Panc1 (cell line): ENCODE measurements around the gene PTCHD4. TPM values are rescaled to one million over a fixed set of nuclear protein-coding genes. Genes with fewer than 3 reads are reported as not detected.
"Not testable (repeated sequence)": the region's sequence is repeated elsewhere in the genome, so short reads cannot be mapped to it uniquely, and the experiment has no call there.

Experiments used
- ATAC-seq: fragments of 200-7000 bp; cut with Tn5 transposase; 2 replicates; pipeline ENCODE4 v1.9.1; 2020; ENCODE audit warnings: mild to moderate bottlenecking, moderate library complexity
- BruUV-seq: library from RNA; stranded (reverse); fragments of 400-500 nt; replicated peaks from 2 replicates; lab custom pipeline; 2021; lab: Mats Ljungman, UMichigan
- CTCF ChIA-PET: fragments of 300-600 bp; sonication (Branson Sonifier 250); formaldehyde crosslinking; loops from one replicate; lab custom pipeline; 2022; ENCODE audit warnings: antibody characterized with exemption; lab: Charles Lee
- POLR2A ChIA-PET: fragments of 300-600 bp; sonication (Branson Sonifier 250); formaldehyde crosslinking; loops from one replicate; lab custom pipeline; 2022; ENCODE audit warnings: antibody characterized with exemption; lab: Charles Lee
- DNase-seq: peaks from one replicate; pipeline ENCODE4 v3.0.0-alpha.2; 2010; ENCODE audit warnings: low read depth, low spot score
- H3K27ac ChIP-seq: 2 replicates; pipeline ENCODE4 v1.5.1; 2011; ENCODE audit warnings: mild to moderate bottlenecking, low read length, inconsistent platforms
- H3K27me3 ChIP-seq: fragments of 200-500 bp; sonication (Bioruptor generic); 2 replicates; pipeline ENCODE4 v1.6.0; 2014; ENCODE audit warnings: low read length, inconsistent platforms; ENCODE audit not compliant: control insufficient read depth, insufficient read depth
- H3K36me3 ChIP-seq: fragments of 200-500 bp; sonication (Bioruptor generic); 2 replicates; pipeline ENCODE4 v1.5.1; 2014; ENCODE audit warnings: inconsistent platforms, mild to moderate bottlenecking, low read length, moderate library complexity; ENCODE audit not compliant: control insufficient read depth, insufficient read depth
- H3K4me1 ChIP-seq: 2 replicates; pipeline ENCODE4 v1.5.1; 2011; ENCODE audit warnings: inconsistent platforms, mild to moderate bottlenecking, low read length, moderate library complexity; ENCODE audit not compliant: control insufficient read depth, insufficient read depth
- H3K4me3 ChIP-seq, 2 experiments: 2 replicates each; pipeline ENCODE4 v1.5.1; 2011 to 2012; ENCODE audit warnings: low read depth in 2 of 2, low read length in 2 of 2, mild to moderate bottlenecking in 2 of 2, inconsistent platforms in 1 of 2, moderate library complexity in 1 of 2
- H3K9me3 ChIP-seq: fragments of 200-500 bp; sonication (Bioruptor generic); 2 replicates; pipeline ENCODE4 v1.5.1; 2014; ENCODE audit warnings: low read depth, mild to moderate bottlenecking, inconsistent platforms, low read length, moderate library complexity; ENCODE audit not compliant: control insufficient read depth, insufficient read depth
- POLR2AphosphoS5 ChIP-seq: IDR thresholded peaks from 2 replicates; pipeline ENCODE4 v1.6.1; 2012; ENCODE audit warnings: mild to moderate bottlenecking, low read depth, low read length, moderate library complexity
- SIN3A ChIP-seq: IDR thresholded peaks from 2 replicates; pipeline ENCODE4 v1.6.1; 2012; ENCODE audit warnings: low read depth, mild to moderate bottlenecking, low read length, moderate library complexity, borderline replicate concordance; ENCODE audit not compliant: insufficient read depth
- TCF7L2 ChIP-seq: IDR thresholded peaks from 2 replicates; pipeline ENCODE4 v1.6.1; 2011; ENCODE audit warnings: mild to moderate bottlenecking, low read depth, low read length, inconsistent platforms
- in situ Hi-C: cut with HindIII; loops from 2 replicates; pipeline ENCODE4 v1.10.0; 2016; ENCODE audit warnings: low sequenced_read_pairs, low pct_unique_long_range_greater_than_20kb
- intact Hi-C: fragments of 100-400 bp; cut with micrococcal nuclease; formaldehyde crosslinking; loops from one replicate; pipeline ENCODE4 v1.10.0; 2022; ENCODE audit not compliant: unreplicated experiment
- total RNA-seq: library from RNA; stranded (reverse); gene quantifications from one replicate; pipeline ENCODE4 v1.2.1, GENCODE V29; 2021; ENCODE audit not compliant: unreplicated experiment
- TF ChIP-seq, protein P1 (sequence below): fragments of 450-650 bp; IDR thresholded peaks from 2 replicates; pipeline ENCODE4 v1.5.1; 2017; ENCODE audit warnings: mild to moderate bottlenecking
- TF ChIP-seq, protein P2 (sequence below), 2 experiments: IDR thresholded peaks; 2 replicates each; pipeline ENCODE4 v1.6.1; 2011 to 2012; ENCODE audit warnings: low read depth in 2 of 2, control low read depth in 1 of 2, low read length in 1 of 2, mild to moderate bottlenecking in 1 of 2, moderate library complexity in 1 of 2; ENCODE audit not compliant: insufficient read depth in 1 of 2

PTCHD4 gene
- total RNA-seq, 1 experiment from 2014 or later, result not detected

DNA sequence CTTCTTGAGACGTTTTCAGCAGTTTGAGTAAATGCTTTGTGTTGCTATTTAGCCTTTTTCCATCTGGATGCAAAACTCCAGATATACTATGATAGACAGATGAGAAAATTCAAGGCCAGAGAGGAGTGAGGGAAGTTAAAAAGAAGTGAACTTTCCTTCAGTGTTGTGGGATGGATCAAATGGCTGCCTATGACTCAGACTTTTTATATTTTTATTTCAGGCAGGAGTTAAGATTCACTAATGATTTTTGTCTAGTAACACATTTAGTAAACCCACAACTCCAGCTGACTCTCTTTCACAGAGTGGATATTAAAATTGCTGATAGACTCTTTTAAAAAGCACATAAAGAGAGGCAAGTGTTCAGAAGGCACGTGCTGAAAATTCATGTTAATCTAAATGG lies 23.2 kb upstream of the PTCHD4 start:
- no peaks in the 10 kb centered on the region for H3K27me3 ChIP-seq
- DNase-seq (no peak), ATAC-seq (no peak)
- in situ Hi-C loops, result no loop called here
- intact Hi-C loops, result no loop called here
- no peak overlapping the region for H3K27ac ChIP-seq
- POLR2A ChIA-PET, result no interaction called here
- no TSS peak for BruUV-seq
- H3K4me1 ChIP-seq, result no peaks in the 10 kb centered on the region
- H3K9me3 ChIP-seq, result no peaks in the 10 kb centered on the region
- no peaks in the 10 kb centered on the region for H3K36me3 ChIP-seq
- TF ChIP-seq, protein P1, sequence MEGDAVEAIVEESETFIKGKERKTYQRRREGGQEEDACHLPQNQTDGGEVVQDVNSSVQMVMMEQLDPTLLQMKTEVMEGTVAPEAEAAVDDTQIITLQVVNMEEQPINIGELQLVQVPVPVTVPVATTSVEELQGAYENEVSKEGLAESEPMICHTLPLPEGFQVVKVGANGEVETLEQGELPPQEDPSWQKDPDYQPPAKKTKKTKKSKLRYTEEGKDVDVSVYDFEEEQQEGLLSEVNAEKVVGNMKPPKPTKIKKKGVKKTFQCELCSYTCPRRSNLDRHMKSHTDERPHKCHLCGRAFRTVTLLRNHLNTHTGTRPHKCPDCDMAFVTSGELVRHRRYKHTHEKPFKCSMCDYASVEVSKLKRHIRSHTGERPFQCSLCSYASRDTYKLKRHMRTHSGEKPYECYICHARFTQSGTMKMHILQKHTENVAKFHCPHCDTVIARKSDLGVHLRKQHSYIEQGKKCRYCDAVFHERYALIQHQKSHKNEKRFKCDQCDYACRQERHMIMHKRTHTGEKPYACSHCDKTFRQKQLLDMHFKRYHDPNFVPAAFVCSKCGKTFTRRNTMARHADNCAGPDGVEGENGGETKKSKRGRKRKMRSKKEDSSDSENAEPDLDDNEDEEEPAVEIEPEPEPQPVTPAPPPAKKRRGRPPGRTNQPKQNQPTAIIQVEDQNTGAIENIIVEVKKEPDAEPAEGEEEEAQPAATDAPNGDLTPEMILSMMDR, result no peak
- no peak for TF ChIP-seq POLR2AphosphoS5
- no peak for TF ChIP-seq TCF7L2
- TF ChIP-seq, protein P2, sequence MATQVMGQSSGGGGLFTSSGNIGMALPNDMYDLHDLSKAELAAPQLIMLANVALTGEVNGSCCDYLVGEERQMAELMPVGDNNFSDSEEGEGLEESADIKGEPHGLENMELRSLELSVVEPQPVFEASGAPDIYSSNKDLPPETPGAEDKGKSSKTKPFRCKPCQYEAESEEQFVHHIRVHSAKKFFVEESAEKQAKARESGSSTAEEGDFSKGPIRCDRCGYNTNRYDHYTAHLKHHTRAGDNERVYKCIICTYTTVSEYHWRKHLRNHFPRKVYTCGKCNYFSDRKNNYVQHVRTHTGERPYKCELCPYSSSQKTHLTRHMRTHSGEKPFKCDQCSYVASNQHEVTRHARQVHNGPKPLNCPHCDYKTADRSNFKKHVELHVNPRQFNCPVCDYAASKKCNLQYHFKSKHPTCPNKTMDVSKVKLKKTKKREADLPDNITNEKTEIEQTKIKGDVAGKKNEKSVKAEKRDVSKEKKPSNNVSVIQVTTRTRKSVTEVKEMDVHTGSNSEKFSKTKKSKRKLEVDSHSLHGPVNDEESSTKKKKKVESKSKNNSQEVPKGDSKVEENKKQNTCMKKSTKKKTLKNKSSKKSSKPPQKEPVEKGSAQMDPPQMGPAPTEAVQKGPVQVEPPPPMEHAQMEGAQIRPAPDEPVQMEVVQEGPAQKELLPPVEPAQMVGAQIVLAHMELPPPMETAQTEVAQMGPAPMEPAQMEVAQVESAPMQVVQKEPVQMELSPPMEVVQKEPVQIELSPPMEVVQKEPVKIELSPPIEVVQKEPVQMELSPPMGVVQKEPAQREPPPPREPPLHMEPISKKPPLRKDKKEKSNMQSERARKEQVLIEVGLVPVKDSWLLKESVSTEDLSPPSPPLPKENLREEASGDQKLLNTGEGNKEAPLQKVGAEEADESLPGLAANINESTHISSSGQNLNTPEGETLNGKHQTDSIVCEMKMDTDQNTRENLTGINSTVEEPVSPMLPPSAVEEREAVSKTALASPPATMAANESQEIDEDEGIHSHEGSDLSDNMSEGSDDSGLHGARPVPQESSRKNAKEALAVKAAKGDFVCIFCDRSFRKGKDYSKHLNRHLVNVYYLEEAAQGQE (IDR thresholded peaks at IDR 0.05; ENCODE audit: insufficient read depth in 1 of 2, low read depth in 2 of 2, low read length in 1 of 2), result no peak
- no peak for TF ChIP-seq SIN3A
- H3K4me3 ChIP-seq, result no peak overlapping the region
- CTCF ChIA-PET, result no interaction called here

DNA sequence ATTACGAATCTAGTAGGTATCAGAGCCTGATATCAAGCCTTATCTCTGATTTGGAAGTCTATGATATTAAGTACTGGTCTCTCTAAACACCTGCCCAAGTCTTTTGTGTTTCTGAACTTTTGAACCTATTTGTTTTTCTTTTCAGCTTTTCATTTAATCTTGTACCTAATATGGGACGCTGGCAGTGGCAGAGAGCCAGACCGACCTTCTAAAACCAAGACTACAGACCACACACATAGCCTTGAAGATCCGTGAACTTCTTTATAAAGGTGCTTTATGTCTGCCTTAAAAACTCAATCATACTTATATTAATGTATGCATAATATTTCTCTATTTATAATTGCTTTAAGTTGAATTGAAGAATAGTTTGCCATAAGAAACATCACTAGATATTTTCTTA lies 12.6 kb upstream of the PTCHD4 start:
- in situ Hi-C loops (no loop called here), intact Hi-C loops (no loop called here)
- Histone ChIP-seq H3K4me1 (no peaks in the 10 kb centered on the region), H3K36me3 (no peaks in the 10 kb centered on the region), H3K27me3 (no peaks in the 10 kb centered on the region), H3K9me3 (no peaks in the 10 kb centered on the region), H3K4me3 (no peak overlapping the region), H3K27ac (no peak overlapping the region)
- POLR2A ChIA-PET, result no interaction called here
- ATAC-seq (no peak), DNase-seq (no peak)
- no TSS peak for BruUV-seq
- CTCF ChIA-PET, result no interaction called here
- TF ChIP-seq, protein P2 (IDR thresholded peaks at IDR 0.05; ENCODE audit: insufficient read depth in 1 of 2, low read depth in 2 of 2, low read length in 1 of 2), result no peak
- no peak for TF ChIP-seq POLR2AphosphoS5

DNA sequence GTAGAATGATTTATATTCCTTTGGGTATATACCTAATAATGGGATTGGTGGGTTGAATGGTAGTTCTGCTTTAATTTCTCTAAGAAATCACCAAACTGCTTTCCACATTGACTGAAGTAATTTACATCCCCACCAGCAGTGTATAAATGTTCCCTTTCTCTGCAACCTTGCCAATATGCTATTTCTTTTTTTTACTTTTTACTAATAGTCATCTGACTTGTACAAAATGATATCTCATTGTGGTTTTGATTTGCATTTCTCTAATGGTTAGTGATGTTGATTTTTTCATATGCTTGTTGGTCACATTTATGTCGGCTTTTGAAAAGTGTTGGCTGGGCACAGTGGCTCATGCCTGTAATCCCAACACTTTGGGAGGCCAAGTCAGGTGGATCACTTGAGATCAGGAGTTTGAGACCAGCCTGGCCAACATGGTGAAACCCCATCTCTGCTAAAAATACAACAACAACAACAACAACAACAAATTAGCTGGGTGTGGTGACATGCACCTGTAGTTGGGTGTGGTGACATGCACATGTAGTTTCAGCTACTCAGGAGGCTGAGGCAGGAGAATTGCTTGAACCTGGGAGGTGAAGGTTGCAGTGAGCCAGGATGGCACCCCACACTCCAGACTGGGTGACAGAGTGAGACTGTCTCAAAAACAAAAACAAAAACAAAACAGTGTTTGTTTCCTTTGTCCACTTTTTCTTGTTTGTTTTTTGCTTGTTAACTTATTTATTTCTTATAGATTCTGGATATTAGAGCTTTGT lies 11.2 kb upstream of the PTCHD4 start:
- CTCF ChIA-PET, result not testable (repeated sequence)

More for the DNA sequence above, 11.2 kb upstream of the PTCHD4 start:
- H3K9me3 ChIP-seq, H3K36me3 ChIP-seq, H3K4me1 ChIP-seq, H3K27me3 ChIP-seq, POLR2A ChIA-PET, BruUV-seq, intact Hi-C loops, H3K4me3 ChIP-seq, ATAC-seq, DNase-seq, in situ Hi-C loops, H3K27ac ChIP-seq: not testable (repeated sequence)
